LNCAP (cell line): ENCODE data around the gene AFAP1.

Experiments
- CTCF ChIP-seq: fragments of 450-650 bp; IDR thresholded peaks from 2 replicates; pipeline ENCODE4 v1.5.1; 2017; ENCODE audit warnings: mild to moderate bottlenecking

The AFAP1 gene

GRCh38 chr4:7955393-7955792 is 15.7 kb upstream of the AFAP1 start:
- no peak for TF ChIP-seq CTCF

- no peak for TF ChIP-seq CTCF
Measured at GRCh38 chr4:7952615-7953014, 13.0 kb upstream of the AFAP1 start.

GRCh38 chr4:7950301-7951092 is 10.8 kb upstream of the AFAP1 start:
- no peak for TF ChIP-seq CTCF

- TF ChIP-seq CTCF = no peak
Measured at GRCh38 chr4:7949759-7950158, 10.1 kb upstream of the AFAP1 start.

- TF ChIP-seq CTCF = no peak
Measured at GRCh38 chr4:7947927-7948326, 8.3 kb upstream of the AFAP1 start.

GRCh38 chr4:7945709-7946380 is 6.2 kb upstream of the AFAP1 start:
- TF ChIP-seq CTCF = no peak

GRCh38 chr4:7944599-7945220 is 5.0 kb upstream of the AFAP1 start:
- no peak for TF ChIP-seq CTCF
